Limb (tissue), 2 donors: ENCODE data around the gene TEX44.
A peak's percentile ranks its signal among the peaks of the same experiment; 100 is the strongest.

Experiments
- DNase-seq, 2 donors: peaks; one replicate each; pipeline ENCODE4 v3.0.0-alpha.2; 2016; ENCODE audit errors: extremely low spot score in 2 of 2

The TEX44 gene

GRCh38 chr2:231604685-231605606 is 12.3 kb downstream of the TEX44 start:
- peak; percentile 98 to 100 for DNase-seq

- peak in 1 of 2 donors; percentile 57 for DNase-seq
Measured at GRCh38 chr2:231605607-231606091, 13.0 kb downstream of the TEX44 start.

GRCh38 chr2:231606941-231607340 is 14.3 kb downstream of the TEX44 start:
- peak in 1 of 2 donors; percentile 16 for DNase-seq

- DNase-seq: peak in 1 of 2 donors; percentile 64
Measured at GRCh38 chr2:231611273-231612108, 18.8 kb downstream of the TEX44 start.

- no peak for DNase-seq
Measured at GRCh38 chr2:231612109-231612455, 19.4 kb downstream of the TEX44 start.

- peak; percentile 84 to 94 for DNase-seq
Measured at GRCh38 chr2:231612456-231613330, 20.0 kb downstream of the TEX44 start.

GRCh38 chr2:231613331-231613662 is 20.6 kb downstream of the TEX44 start:
- DNase-seq: peak in 1 of 2 donors; percentile 58

GRCh38 chr2:231613663-231614558 is 21.2 kb downstream of the TEX44 start:
- DNase-seq: peak; percentile 77 to 91

- DNase-seq: peak in 1 of 2 donors; percentile 86
Measured at GRCh38 chr2:231614559-231615057, 21.9 kb downstream of the TEX44 start.

- DNase-seq: no peak
Measured at GRCh38 chr2:231615058-231615671, 22.5 kb downstream of the TEX44 start.

GRCh38 chr2:231616296-231616695 is 23.6 kb downstream of the TEX44 start:
- DNase-seq: no peak

- DNase-seq: no peak
Measured at GRCh38 chr2:231617059-231617926, 24.6 kb downstream of the TEX44 start.

- DNase-seq: peak in 1 of 2 donors; percentile 74
Measured at GRCh38 chr2:231621051-231621879, 28.6 kb downstream of the TEX44 start.

GRCh38 chr2:231622963-231623362 is 30.3 kb downstream of the TEX44 start:
- no peak for DNase-seq

- DNase-seq: no peak
Measured at GRCh38 chr2:231626449-231626848, 33.8 kb downstream of the TEX44 start.

- DNase-seq: no peak
Measured at GRCh38 chr2:231627384-231628120, 34.9 kb downstream of the TEX44 start.

GRCh38 chr2:231632559-231633142 is 40.0 kb downstream of the TEX44 start:
- DNase-seq: no peak
